Activated naive CD8-positive, alpha-beta T cell (primary cell): Measurements from ENCODE around the gene MTHFR.

Experiments
- H3K27ac Mint-ChIP-seq: one replicate; pipeline ENCODE4 v1.8.0; 2021; ENCODE audit warnings: mixed read lengths
- H3K27me3 Mint-ChIP-seq: one replicate; pipeline ENCODE4 v1.8.0; 2021; ENCODE audit warnings: mixed read lengths
- H3K36me3 Mint-ChIP-seq: one replicate; pipeline ENCODE4 v1.8.0; 2021; ENCODE audit warnings: mixed read lengths
- H3K4me1 Mint-ChIP-seq: one replicate; pipeline ENCODE4 v1.8.0; 2021; ENCODE audit warnings: low read depth, mixed read lengths
- H3K4me3 Mint-ChIP-seq: one replicate; pipeline ENCODE4 v1.8.0; 2021; ENCODE audit warnings: mild to moderate bottlenecking, mixed read lengths
- H3K9me3 Mint-ChIP-seq: one replicate; pipeline ENCODE4 v1.8.0; 2021; ENCODE audit warnings: low read depth, mixed read lengths

MTHFR gene

DNA sequence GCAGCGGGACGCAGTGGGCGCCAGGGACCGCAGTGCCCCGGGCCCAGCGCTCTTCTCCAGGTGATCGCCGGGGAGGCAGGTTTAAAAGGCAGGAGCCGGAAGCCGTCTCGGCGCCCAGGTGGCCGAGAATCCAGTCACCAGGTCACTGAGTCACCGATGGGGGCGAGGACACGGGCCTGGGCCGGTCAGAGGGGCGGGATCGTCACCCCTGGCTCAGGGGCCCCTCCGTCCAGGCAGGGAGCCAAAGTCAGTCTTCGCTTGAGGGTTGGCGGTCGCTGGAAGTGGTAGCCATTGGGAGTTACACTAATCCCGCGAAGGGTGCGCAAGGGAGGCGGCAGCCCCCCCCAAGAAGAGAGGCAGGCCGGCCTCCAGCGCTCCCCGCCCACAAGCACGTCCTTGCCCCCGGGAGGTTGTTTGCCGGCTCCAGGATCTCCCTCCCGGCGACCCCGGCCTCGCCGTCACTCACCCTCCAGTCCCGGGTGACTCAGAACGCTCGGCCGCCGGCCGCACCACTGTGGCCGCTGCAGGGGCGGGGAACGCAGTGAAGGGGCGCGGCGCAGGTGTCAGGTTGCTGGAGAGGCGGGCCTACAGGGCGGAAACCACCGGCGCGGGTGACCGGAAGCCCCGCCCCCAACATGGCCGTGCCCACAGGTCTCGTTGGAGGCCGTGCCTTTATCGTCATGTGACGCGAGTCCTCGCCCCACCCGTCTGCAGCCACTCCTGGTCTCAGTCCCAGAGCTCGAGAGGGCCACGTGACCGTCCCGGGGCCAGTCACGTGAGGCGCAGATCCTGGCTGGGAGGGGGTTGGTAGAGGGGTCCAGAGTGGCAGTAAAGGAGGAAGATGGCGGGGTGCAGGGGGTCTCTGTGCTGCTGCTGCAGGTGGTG lies at the start of gene MTHFR, which contains the start of gene CLCN6:
Gene MTHFR, minus strand, starts transcription at position 543 of the 885 bp plus-strand sequence. CDS start 2,848 bp downstream, outside the sequence.
Gene CLCN6, plus strand, starts transcription at position 770 of the 885 bp plus-strand sequence. Its CDS starts 72 bp downstream, at position 842.
- H3K4me1 Mint-ChIP-seq = peaks cover 59% of the 10 kb centered on the region
- H3K4me3 Mint-ChIP-seq = peak within 1 kb of the TSS; percentile 98
- no peaks in the 10 kb centered on the region for H3K9me3 Mint-ChIP-seq
- H3K36me3 Mint-ChIP-seq = peaks cover 4% of the 10 kb centered on the region
- peak within 1 kb of the TSS; percentile 97 for H3K27ac Mint-ChIP-seq
- no peaks in the 10 kb centered on the region for H3K27me3 Mint-ChIP-seq

DNA sequence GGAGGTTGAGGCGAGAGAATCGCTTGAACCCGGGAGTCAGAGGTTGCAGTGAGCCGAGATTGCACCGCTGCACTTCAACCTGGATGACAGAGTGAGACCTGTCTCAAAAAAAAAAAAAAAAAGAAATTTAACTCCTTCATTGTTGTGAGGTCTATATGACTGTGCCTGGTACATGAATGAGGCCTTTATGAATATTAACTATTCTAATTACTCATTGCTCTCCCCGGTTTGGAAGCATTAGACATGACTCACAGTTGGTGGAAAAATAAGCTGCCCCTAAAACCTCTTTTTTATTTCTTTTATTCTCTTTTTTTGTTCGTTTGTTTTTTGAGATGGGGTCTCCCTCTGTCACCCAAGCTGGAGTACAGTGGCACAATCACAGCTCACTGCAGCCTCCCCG lies 49.7 kb upstream of the MTHFR start:
- no peak overlapping the region for H3K27ac Mint-ChIP-seq
- H3K9me3 Mint-ChIP-seq = no peaks in the 10 kb centered on the region
- H3K36me3 Mint-ChIP-seq = no peaks in the 10 kb centered on the region
- H3K27me3 Mint-ChIP-seq = peaks cover 18% of the 10 kb centered on the region
- H3K4me3 Mint-ChIP-seq = no peak overlapping the region
- H3K4me1 Mint-ChIP-seq = no peaks in the 10 kb centered on the region

DNA sequence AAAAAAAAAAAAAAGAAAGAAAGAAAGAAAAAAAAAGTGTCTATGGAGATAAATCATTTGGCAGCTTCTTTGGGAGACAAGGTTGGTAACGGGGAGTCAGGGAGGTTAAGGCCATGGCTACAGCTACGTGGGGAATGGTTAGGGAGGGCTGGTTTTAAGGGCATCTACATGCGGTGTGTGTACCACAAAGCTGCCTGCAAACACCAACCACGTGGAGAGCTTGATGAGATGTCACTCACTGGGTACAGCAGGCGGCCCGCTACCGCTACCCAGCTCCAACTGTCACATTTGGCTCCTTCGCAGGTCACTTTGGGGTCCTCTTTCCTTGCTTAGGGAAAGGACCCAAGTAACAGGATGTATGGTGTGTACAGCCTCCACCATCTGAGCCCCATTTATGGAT lies 48.8 kb upstream of the MTHFR start:
- Mint-ChIP-seq H3K27ac (no peak overlapping the region), H3K27me3 (peaks cover 12% of the 10 kb centered on the region), H3K36me3 (no peaks in the 10 kb centered on the region), H3K4me1 (no peaks in the 10 kb centered on the region), H3K9me3 (no peaks in the 10 kb centered on the region), H3K4me3 (no peak overlapping the region)

DNA sequence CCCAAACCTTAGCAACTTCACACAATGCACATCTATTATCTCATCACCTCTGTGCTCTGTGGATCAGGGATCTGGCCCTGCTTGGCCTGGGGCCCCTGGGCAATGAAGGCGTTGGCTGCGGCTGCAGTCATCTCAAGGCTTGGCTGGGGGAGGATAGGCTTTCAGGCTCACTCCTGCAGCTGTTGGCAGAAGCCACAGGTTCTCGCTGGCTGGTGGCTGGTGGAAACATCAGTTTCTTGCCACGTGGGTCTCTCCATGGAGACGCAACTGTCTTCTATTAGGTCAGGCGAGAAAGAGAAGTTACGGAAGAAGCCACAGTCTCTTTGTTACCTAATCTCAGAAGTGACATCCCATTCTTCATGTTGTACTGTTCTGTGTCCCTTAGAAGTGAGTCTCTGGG lies 45.4 kb upstream of the MTHFR start:
- H3K4me1 Mint-ChIP-seq = no peaks in the 10 kb centered on the region
- no peaks in the 10 kb centered on the region for H3K36me3 Mint-ChIP-seq
- H3K9me3 Mint-ChIP-seq = no peaks in the 10 kb centered on the region
- H3K27me3 Mint-ChIP-seq = peaks cover 6% of the 10 kb centered on the region
- no peak overlapping the region for H3K4me3 Mint-ChIP-seq
- H3K27ac Mint-ChIP-seq = no peak overlapping the region

DNA sequence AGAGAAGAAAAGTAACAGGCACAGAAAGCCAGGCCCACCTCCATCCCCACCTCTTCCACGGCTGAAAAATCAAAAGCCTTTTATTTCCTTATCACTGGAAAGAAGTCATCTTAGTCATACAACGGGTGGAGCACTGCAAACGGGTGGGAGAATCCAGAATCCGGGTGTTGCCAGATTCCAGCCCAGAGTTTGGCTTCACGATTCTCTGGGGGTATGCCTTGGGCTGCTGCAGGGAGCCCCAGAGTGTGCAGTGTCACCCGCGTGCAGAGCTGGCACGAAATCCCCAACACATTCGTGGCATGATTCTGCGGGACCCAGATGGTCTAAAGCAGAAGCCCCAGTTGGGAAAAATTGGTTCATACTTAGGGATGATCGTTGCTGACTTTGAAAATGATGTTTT lies 44.4 kb upstream of the MTHFR start:
- Mint-ChIP-seq H3K36me3 (no peaks in the 10 kb centered on the region), H3K9me3 (no peaks in the 10 kb centered on the region), H3K27ac (no peak overlapping the region), H3K4me1 (peaks cover 5% of the 10 kb centered on the region), H3K4me3 (no peak overlapping the region), H3K27me3 (peaks cover 6% of the 10 kb centered on the region)

DNA sequence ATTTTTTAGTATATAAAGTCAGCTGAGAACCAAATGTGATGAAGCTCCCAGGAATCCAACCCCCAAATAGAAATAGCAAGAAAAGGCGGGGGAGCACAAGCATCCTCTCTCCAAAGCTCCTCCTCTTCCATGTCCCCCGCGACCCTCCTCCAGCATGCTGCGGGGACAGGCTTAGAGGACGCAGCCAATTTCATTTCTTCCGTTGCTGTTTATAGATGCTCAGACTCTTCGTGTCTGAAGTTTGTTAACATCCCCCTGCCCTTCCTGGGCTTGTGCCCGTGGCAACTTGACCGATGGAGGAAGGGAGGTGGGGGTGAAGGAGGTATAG lies 42.6 kb upstream of the MTHFR start:
- Mint-ChIP-seq H3K4me1 (peaks cover 5% of the 10 kb centered on the region), H3K27ac (no peak overlapping the region), H3K27me3 (no peaks in the 10 kb centered on the region), H3K4me3 (no peak overlapping the region), H3K36me3 (peaks cover 3% of the 10 kb centered on the region), H3K9me3 (no peaks in the 10 kb centered on the region)

DNA sequence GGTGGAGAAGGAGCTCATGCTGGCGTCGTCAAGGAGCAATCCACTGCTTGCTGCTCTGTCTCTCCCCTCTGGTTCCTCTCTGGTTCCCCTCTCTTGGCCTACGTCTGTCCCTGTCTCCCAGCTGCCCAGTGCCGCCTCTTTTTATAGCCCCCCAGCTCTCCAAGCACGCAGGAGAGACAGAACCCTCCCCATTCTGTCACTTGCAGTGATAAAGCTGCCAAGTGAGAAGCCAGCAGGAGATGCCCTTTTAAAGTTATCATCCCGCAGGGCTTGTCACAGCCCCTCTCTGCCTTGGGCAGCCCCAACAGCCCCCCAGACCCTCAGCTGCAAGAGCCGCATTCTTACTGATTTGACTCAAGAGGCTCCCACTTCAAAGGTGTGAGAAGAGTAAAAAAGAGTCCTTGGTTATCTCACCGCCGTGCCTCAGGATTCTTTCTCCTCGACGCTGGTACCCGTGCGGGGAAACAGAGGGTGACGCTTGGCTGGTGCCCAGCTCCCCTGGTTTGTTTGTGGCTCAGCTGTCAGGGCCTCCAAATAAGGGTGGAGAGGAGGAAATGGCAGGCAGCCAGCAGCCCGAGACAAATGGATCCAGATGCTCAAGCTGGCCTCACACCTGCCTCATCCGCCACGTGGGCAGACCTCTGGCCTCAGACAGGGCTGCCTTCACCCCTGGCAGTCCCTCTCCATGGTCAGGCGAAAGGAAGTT lies 42.1 kb upstream of the MTHFR start, which contains the start of gene NPPA:
Gene NPPA, minus strand, starts transcription at position 117 of the 706 bp plus-strand sequence. Its CDS starts 99 bp downstream, at position 18.
- no peak within 1 kb of the TSS for H3K27ac Mint-ChIP-seq
- peaks cover 3% of the 10 kb centered on the region for H3K36me3 Mint-ChIP-seq

DNA sequence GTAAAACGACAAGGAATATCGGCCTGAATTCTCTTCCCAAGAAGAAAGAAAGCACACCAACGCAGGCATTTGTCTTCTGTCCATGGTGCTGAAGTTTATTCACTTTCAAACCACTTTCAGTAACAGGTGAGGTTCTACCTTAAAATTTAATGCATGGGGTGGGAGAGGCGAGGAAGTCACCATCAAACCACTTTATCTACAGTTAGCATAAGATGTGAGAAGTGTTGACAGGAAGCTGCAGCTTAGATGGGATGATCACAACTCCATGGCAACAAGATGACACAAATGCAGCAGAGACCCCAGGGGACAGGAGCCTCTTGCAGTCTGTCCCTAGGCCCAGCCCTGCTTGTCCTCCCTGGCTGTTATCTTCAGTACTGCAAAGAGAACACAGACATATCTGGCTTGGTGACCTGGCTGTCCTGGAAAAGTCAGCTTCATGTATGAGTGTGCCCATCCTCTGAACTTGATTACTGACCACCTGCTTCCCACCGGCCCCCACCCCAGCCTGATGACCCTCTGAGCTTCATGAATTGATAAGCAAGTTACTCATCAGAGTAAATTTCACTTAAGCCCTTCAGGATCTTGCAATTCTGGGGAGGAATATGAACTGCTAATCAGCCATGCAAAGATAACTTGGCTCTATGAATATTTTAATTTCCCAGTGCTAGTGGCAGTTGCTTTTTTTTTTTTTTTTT lies 40.0 kb upstream of the MTHFR start:
- peaks cover 5% of the 10 kb centered on the region for H3K4me1 Mint-ChIP-seq
- no peaks in the 10 kb centered on the region for H3K9me3 Mint-ChIP-seq
- H3K27ac Mint-ChIP-seq = no peak overlapping the region
- H3K4me3 Mint-ChIP-seq = no peak overlapping the region
- H3K27me3 Mint-ChIP-seq = no peaks in the 10 kb centered on the region
- peaks cover 5% of the 10 kb centered on the region for H3K36me3 Mint-ChIP-seq

More for the DNA sequence above, 42.1 kb upstream of the MTHFR start, which contains the start of gene NPPA:
- H3K9me3 Mint-ChIP-seq = no peaks in the 10 kb centered on the region
- peaks cover 5% of the 10 kb centered on the region for H3K4me1 Mint-ChIP-seq
- no peaks in the 10 kb centered on the region for H3K27me3 Mint-ChIP-seq
- no peak within 1 kb of the TSS for H3K4me3 Mint-ChIP-seq

DNA sequence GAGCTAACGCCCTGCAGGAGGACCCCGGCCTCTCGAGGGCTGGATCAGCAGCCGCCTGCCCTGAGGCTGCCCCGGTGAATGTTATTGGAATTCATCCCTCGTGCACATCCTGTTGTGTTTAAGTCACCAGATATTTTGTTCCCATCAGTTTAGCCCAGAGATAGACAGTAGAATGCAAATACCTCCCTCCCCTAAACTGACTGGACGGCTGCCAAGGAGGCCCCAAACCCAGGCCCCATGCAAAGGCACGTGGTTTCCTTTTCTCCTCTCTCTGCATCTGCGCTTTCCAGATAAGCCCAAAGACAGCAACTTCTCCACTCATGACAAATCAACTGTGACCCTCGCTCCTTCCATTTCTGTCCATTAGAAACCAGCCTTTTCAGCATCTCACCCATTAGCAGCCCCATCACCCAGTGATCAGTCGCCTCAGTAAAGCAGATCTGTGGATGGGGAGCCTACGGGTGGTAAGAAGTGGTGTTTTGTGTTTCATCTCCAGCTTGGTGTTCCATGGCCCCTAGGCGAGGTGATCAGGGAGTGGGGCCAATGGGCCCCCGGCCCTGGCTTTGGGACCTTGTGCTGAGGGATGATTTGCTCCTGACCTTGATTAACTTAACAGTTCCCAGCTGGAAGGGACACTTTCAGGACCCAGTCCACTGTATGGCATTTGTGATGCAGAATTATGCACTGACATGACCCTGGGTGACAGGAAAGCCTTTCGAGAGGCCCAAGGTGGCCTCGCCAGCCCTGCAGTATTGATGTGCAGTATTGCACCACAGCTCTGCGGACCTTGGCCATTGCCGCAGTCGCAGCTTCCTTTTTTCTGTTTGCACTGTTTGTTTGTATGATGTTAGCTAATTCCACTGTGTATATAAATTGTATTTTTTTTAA lies 36.6 kb upstream of the MTHFR start:
- H3K27me3 Mint-ChIP-seq = no peaks in the 10 kb centered on the region

DNA sequence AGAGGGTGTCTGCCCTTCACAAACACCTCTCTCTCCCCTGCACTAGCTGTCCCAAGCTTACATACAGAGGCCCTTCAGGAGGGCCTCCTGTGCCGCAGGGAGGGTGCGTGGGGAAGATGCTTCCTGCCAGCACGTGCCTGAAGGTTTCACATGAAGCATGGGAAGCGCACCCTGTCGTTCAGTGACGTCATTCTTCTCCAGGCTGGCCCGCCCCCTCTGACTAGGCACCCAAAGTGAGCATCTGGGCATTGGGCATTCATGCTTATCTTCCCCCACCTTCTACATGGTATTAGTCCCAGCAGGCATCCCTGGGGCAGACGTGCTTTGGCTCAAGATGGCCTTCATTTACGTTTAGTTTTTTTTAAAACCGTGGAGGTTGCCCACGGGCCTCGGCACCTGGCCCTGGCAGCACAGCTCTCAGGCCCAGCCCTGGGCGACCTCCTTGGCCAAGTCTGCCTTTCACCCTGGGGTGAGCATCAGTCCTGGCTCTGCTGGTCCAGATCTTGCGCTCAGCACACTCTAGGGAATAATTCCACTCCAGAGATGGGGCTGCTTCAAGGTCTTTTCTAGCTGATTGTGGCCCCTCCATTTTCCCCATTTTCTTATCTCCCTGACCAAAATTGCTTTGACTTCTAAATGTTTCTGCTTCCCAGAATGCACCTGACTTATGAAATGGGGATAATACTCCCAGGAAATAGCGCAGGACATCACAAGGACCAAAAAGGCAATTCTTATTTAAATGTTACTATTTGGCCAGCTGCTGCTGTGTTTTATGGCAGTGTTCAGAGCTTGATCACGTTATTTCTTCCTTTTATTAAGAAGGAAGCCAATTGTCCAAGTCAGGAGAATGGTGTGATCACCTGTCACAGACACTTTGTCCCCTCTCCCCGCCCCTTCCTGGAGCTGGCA lies 35.7 kb upstream of the MTHFR start:
- Mint-ChIP-seq H3K27ac (no peak overlapping the region), H3K9me3 (no peaks in the 10 kb centered on the region), H3K4me1 (peaks cover 5% of the 10 kb centered on the region), H3K36me3 (peaks cover 9% of the 10 kb centered on the region), H3K27me3 (no peaks in the 10 kb centered on the region), H3K4me3 (no peak overlapping the region)

More for the DNA sequence above, 36.6 kb upstream of the MTHFR start:
- Mint-ChIP-seq H3K27ac (no peak overlapping the region), H3K4me3 (no peak overlapping the region), H3K9me3 (no peaks in the 10 kb centered on the region), H3K36me3 (peaks cover 9% of the 10 kb centered on the region), H3K4me1 (peaks cover 5% of the 10 kb centered on the region)

DNA sequence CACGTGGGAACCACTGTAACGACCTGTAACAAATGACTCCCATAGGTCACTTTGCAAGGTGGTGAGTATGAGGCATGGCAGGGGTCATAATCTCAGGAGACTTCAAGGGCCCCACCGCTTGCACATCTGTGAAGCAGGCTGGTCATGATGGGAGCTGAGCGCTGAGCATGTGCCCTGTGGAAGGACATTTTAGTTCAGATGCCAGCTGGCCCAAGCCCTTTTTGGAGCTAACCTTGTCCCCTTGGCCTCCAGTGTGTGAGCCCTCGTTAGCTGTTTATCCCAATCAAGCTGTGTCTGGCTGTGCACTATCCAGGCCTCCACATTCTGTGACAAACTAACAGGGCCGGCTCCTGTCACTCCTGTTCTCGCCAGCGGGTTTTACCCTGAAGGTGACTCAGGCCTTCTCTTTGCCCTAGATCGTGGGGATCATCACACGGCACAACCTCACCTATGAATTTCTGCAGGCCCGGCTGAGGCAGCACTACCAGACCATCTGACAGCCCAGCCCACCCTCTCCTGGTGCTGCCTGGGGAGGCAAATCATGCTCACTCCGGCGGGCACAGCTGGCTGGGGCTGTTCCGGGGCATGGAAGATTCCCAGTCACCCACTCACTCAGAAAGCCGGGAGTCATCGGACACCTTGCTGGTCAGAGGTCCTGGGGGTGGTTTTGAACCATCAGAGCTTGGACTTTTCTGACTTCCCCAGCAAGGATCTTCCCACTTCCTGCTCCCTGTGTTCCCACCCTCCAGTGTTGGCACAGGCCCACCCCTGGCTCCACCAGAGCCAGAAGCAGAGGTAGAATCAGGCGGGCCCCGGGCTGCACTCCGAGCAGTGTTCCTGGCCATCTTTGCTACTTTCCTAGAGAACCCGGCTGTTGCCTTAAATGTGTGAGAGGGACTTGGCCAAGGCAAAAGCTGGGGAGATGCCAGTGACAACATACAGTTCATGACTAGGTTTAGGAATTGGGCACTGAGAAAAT lies 34.3 kb upstream of the MTHFR start:
- Mint-ChIP-seq H3K27me3 (no peaks in the 10 kb centered on the region), H3K36me3 (peaks cover 9% of the 10 kb centered on the region), H3K4me3 (no peak overlapping the region), H3K4me1 (no peaks in the 10 kb centered on the region), H3K27ac (no peak overlapping the region), H3K9me3 (no peaks in the 10 kb centered on the region)

DNA sequence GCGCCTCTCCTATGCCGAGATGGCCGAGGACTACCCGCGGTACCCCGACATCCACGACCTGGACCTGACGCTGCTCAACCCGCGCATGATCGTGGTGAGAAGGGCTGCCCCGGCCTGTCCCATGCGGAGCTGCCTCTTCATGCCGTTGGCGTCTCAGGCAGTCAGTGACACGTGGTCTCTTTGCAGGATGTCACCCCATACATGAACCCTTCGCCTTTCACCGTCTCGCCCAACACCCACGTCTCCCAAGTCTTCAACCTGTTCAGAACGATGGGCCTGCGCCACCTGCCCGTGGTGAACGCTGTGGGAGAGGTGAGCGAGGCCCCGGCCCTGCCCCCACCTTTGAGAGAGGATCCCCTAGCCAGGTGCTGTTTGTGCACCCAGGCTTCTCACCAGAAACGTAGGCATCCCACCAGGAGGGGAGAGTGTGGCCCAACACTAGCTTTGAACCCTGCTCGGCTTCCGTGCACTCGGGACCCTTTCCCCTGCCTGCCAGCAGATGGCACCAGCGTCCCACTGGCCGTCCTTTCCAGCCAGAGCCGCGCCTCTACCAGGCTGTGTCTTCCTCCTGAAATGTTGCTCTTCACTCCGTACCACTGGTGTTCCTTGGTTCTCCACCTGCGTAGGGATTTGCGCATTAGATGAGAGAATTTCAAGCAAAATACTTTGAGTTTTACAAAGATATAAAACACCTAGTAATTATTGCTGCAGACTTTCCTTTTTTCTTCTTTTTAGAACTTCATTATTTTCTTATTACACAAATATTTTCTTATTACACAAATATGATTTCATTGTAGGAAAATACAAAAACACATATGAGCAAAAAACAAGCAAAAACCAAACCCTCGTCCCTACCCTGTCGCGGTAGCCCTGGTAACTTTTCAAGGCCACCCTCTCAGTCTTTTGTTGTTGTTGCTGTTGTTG lies 32.8 kb upstream of the MTHFR start:
- no peaks in the 10 kb centered on the region for H3K9me3 Mint-ChIP-seq
- no peaks in the 10 kb centered on the region for H3K4me1 Mint-ChIP-seq
- H3K27me3 Mint-ChIP-seq = no peaks in the 10 kb centered on the region
- no peak overlapping the region for H3K27ac Mint-ChIP-seq
- H3K36me3 Mint-ChIP-seq = peaks cover 8% of the 10 kb centered on the region
- H3K4me3 Mint-ChIP-seq = no peak overlapping the region
